NK-92 (cell line): ENCODE measurements around the gene TBC1D30.

Experiments
- DNase-seq: peaks from one replicate; lab custom pipeline; 2025; ENCODE audit not compliant: unreplicated experiment; lab: John Stamatoyannopoulos, UW

The TBC1D30 gene

DNA sequence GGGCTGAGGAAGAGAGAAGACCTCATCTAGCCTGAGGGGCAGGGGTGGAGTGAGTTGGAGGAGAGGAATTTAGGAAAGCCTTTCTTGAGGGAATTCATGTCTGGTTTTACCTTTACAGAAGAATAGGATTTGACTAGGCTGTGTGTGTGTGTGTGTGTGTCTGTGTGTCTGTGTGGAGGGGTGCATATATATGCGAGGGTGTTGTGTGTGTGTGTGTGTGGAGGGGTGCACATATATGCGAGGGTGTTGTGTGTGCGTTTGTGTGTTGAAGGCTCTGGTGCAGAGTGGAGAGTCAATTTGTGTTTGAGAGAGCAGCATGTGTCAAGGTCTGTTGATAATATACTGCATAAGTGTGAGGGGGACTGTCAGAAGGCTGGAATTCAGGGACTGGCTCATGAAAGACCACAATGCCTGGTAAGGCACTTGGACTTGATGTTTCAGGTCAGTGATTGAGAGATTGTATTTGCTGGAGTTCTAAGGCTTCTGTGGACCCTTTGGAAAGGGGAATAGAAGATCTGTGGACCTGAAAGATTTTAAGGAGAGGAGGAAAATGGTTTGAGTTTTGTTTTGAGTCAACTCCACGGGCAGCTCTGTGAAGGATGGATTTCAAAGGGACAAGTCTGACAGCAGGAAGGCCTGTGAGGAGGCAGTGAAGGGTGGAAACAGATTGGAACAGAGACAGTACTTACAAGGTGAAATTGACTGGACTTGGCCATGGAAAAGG is 34.6 kb downstream of the TBC1D30 start:
- DNase-seq, result no peak

GRCh38 chr12:64860446-64860998 is 36.1 kb downstream of the TBC1D30 start:
- DNase-seq, result no peak

GRCh38 chr12:64864319-64864718 is 39.9 kb downstream of the TBC1D30 start:
- DNase-seq, result no peak

DNA sequence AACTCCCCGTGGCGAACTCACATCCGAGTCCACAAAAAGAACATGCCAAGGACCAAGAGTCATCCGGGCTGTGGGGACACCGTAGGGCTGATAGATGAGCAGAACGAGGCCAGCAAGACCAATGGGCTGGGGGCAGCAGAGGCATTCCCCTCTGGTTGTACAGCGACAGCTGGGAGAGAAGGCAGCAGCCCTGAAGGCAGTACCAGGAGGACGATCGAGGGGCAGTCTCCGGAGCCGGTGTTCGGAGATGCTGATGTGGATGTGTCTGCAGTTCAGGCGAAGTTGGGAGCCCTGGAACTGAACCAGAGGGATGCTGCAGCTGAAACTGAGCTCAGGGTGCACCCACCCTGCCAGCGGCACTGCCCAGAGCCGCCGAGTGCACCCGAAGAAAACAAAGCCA is 50.7 kb downstream of the TBC1D30 start:
- no peak for DNase-seq

DNA sequence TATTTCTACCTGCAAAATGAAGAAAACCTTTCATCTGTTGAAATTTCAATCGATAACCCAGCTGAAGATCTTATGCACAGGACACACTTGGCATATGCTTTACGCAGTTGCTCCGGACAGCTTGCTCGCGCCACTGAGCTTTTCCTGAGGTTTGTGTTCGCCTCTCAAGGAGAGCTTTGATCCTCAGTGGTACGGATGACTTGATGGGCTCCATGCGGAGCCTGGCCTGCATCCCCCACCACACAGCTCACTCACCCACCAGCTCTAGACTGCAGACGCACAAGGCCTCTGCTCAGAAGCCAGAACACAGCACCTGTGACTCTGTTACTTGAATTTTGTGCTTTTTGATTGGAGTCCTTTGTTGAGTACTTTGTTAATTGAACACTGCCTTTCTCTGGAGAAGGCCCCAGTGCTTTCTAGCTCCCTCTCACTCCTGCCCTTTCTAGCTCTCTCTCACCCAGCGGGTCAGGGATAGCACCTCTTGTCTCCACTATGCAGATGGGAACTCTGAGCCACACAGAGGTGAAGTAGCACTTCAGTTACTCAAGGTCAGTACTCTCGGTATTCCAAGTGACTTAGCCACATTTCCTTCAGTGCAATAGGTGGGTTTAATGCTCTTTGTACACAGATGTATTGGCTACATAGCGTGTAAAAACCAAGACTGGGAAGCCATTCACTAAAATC is 52.1 kb downstream of the TBC1D30 start:
- DNase-seq, result no peak

GRCh38 chr12:64877363-64878004 is 53.0 kb downstream of the TBC1D30 start:
- DNase-seq, result no peak

GRCh38 chr12:64882687-64883086 is 58.2 kb downstream of the TBC1D30 start:
- DNase-seq, result no peak

- DNase-seq, result no peak
Measured at GRCh38 chr12:64883264-64884163, 59.1 kb downstream of the TBC1D30 start.

GRCh38 chr12:64884164-64884542 is 59.7 kb downstream of the TBC1D30 start:
- DNase-seq, result no peak

GRCh38 chr12:64884728-64885127 is 60.3 kb downstream of the TBC1D30 start:
- no peak for DNase-seq

- DNase-seq, result no peak
Measured at GRCh38 chr12:64889434-64890216, 65.2 kb downstream of the TBC1D30 start.

- no peak for DNase-seq
Measured at GRCh38 chr12:64890873-64891468, 66.5 kb downstream of the TBC1D30 start.

GRCh38 chr12:64891629-64892028 is 67.2 kb downstream of the TBC1D30 start:
- DNase-seq, result no peak

DNA sequence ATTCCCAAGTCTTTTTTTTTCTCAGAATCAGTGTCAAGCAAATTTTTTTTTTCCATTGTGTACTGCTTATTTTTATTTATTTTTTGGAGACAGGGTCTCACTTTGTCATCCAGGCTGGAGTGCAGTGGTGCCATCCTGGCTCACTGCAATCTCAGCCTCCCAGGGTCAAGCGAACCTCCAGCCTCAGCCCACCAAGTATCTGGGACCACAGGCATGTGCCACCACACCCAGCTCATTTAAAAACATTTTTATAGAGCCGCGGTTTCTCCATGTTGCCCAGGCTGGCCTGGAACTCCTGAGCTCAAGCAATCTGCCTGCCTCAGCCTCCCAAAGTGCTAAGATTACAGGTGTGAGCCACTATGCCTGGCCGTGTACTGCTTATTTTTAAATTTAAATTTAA is 68.1 kb downstream of the TBC1D30 start:
- DNase-seq, result no peak

- no peak for DNase-seq
Measured at GRCh38 chr12:64893961-64894360, 69.5 kb downstream of the TBC1D30 start.

GRCh38 chr12:64894827-64895475 is 70.5 kb downstream of the TBC1D30 start:
- DNase-seq, result no peak

GRCh38 chr12:64895526-64895925 is 71.1 kb downstream of the TBC1D30 start:
- DNase-seq, result no peak

GRCh38 chr12:64900540-64900939 is 76.1 kb downstream of the TBC1D30 start:
- no peak for DNase-seq

GRCh38 chr12:64903479-64904152 is 79.2 kb downstream of the TBC1D30 start:
- no peak for DNase-seq
